Fibroblast of pulmonary artery (primary cell): Measurements from ENCODE around the gene FMN1.
A peak's percentile ranks its signal among the peaks of the same experiment; 100 is the strongest.

Experiments used
- DNase-seq: peaks from one replicate; pipeline ENCODE4 v3.0.0-alpha.2; 2010; ENCODE audit warnings: low read depth
- H3K4me3 ChIP-seq: replicated peaks from 2 replicates; pipeline ENCODE4 v1.5.1; 2011; ENCODE audit warnings: low read depth, mild to moderate bottlenecking, control low read depth, low read length, moderate library complexity
- TF ChIP-seq, protein P1 (sequence below): IDR thresholded peaks from 2 replicates; pipeline ENCODE4 v1.5.1; 2011; ENCODE audit warnings: mild to moderate bottlenecking, control low read depth, low read length, inconsistent platforms; ENCODE audit errors: missing control alignments

Gene FMN1

DNA sequence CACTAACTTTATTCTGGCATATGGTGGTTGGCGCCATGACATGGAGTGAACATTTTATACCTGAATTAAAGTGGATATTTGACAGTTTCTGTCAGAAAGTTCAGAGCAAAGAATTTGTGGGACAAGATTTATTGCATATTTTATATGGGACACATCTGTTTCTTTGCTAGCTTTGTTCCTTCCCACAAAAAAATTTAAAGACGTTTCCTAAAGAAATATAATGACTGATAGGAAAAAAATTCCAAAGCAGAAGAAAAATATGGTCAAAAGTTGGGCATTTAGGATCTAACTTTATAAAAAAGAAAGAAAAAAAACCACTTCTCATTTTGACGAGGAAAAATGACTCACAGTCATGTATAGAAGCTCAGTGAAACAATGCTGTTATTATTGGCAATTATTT is 375.1 kb downstream of the FMN1 start:
- no peak overlapping the region for H3K4me3 ChIP-seq
- TF ChIP-seq, protein P1, sequence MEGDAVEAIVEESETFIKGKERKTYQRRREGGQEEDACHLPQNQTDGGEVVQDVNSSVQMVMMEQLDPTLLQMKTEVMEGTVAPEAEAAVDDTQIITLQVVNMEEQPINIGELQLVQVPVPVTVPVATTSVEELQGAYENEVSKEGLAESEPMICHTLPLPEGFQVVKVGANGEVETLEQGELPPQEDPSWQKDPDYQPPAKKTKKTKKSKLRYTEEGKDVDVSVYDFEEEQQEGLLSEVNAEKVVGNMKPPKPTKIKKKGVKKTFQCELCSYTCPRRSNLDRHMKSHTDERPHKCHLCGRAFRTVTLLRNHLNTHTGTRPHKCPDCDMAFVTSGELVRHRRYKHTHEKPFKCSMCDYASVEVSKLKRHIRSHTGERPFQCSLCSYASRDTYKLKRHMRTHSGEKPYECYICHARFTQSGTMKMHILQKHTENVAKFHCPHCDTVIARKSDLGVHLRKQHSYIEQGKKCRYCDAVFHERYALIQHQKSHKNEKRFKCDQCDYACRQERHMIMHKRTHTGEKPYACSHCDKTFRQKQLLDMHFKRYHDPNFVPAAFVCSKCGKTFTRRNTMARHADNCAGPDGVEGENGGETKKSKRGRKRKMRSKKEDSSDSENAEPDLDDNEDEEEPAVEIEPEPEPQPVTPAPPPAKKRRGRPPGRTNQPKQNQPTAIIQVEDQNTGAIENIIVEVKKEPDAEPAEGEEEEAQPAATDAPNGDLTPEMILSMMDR: no peak
- DNase-seq: no peak

GRCh38 chr15:32818758-32819447 is 375.6 kb downstream of the FMN1 start:
- DNase-seq: peak; percentile 60
- no peak overlapping the region for H3K4me3 ChIP-seq
- TF ChIP-seq, protein P1: no peak

DNA sequence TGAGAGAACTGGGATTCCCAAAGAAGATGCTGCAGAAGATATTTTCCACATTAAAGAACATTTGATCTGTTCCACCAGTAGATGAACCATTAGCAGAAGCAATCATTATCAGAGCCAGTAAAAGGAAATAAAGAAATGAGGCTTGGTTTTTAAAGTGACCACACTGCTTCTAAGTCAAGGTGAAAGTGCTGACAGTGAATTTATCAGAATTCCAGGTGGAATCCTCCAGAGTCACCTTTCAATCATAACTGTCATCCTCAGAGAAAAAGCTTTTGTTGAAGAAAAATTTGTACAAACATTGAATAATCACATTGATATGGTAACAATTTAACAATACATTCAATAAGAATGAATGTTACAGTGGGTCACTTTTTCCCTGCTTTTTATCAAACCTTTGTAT is 376.9 kb downstream of the FMN1 start:
- DNase-seq: no peak
- TF ChIP-seq, protein P1: no peak
- H3K4me3 ChIP-seq: no peak overlapping the region

DNA sequence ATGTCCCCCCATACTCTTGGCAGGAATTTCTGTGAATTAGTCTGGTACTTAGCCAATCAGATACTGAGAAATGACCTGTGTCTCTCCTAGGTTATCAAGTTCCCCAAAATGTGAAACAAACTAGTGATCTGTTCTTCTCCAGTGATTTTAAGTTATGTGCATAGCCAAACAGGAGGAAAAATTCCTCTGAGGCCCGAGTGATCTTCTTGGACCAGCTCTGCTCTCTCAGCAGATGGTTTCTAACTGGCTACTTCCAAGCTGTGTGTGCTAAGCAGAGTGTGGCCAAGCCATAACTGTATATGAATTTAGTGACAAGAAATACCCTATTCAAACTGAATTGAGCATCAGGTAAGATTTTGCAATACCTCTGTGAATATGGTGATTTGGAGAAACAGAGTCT is 387.2 kb downstream of the FMN1 start:
- TF ChIP-seq, protein P1: no peak
- H3K4me3 ChIP-seq: no peak overlapping the region
- no peak for DNase-seq

GRCh38 chr15:32803631-32804030 is 390.9 kb downstream of the FMN1 start:
- DNase-seq: no peak
- no peak overlapping the region for H3K4me3 ChIP-seq

DNA sequence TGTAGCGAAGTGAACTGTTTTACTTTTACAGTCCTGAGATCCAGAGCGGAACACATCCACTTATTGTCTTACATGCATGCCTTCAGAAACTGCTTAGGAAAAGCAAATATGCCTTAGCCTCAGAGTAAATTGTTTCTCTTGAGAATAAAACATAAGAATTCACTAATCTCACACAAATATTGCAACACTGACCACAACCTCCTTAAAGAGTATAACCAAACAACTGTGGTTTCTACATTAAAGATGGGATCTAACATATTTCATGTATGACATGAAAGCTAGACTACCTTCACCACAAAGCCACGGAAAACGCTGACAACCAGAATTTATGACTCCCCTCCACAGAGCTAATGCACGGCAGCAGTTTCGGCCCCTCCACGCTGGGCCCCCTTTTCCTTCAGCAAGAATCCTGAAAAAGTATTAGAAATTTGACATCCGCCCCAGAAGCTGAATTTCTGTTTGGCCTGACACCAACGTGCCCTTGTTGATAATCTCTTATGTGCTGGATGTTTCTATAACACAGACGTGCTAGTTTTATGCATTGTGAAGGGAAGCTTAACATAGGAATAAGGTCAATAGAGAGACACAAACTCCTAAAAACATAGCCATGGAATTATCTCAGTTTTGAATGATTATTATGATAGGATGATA is 392.1 kb downstream of the FMN1 start:
- TF ChIP-seq, protein P1: no peak
- H3K4me3 ChIP-seq: no peak overlapping the region
- peak; percentile 91 for DNase-seq

More at GRCh38 chr15:32803631-32804030, 390.9 kb downstream of the FMN1 start:
- TF ChIP-seq, protein P1: no peak
